Cortex of kidney (tissue), 1 donor: ENCODE measurements around the gene BACE2.
"Not testable (repeated sequence)": the region's sequence is repeated elsewhere in the genome, so short reads cannot be mapped to it uniquely, and the experiment has no call there.

ENCODE experiments used
- DNase-seq: peaks from one replicate; lab custom pipeline; 2025; lab: John Stamatoyannopoulos, UW

The BACE2 gene

GRCh38 chr21:41185802-41186201 is 17.8 kb downstream of the BACE2 start:
- no peak for DNase-seq

GRCh38 chr21:41186755-41187536 is 19.0 kb downstream of the BACE2 start:
- DNase-seq = no peak

DNA sequence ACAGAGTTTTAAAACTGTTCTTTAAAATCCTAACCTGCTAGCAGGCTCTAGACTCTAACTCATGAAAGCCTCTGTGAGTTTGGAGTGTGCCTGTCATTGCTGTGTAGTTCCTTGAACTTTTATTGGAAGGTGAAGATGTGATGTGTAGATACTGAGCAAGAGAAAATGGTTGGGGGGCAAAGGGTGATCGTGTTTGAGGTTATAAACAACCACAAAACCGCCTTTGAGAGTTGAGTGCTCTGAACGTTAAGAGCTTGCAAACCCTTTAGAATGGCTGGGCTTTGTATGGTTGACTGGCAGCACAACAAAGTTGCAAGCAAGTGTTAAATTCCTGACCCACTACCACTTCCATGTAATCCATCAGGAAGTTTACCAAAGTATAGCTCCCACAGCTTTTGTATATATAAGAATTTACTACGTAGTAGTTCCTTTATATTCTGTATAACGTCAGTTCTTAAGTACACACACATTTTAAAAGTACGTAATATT is 19.6 kb downstream of the BACE2 start:
- no peak for DNase-seq

DNA sequence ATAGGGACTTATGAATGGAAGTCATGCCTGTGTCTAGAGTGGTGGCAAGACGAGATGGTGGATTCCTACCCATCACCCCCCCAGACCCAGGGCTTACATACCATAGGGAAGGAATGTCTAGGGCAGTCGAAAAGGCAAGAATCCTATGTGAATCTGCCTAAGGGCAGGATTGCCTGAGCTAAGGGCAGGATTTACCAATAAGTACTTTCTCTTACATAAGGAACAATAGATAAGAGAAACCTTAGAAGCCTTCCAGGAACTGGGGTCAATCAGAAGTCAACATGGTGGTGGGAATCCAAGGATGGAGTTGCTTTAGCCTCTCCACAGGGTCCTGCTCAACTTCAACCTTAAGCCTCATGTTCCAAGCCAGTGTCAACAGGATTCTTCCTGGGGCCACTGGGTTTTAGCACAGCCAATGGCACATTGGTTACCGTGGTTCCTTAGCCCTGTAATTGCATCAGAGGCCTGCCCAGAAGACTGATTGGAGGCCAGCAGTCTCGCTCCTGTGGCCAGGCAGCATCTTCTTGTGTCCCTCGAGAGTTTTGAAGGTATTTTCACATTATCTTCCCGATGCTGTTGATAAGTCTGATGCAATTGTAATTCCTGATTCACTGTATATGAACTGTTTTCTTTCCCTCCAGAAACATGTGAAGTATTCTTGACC is 20.7 kb downstream of the BACE2 start:
- DNase-seq = no peak

DNA sequence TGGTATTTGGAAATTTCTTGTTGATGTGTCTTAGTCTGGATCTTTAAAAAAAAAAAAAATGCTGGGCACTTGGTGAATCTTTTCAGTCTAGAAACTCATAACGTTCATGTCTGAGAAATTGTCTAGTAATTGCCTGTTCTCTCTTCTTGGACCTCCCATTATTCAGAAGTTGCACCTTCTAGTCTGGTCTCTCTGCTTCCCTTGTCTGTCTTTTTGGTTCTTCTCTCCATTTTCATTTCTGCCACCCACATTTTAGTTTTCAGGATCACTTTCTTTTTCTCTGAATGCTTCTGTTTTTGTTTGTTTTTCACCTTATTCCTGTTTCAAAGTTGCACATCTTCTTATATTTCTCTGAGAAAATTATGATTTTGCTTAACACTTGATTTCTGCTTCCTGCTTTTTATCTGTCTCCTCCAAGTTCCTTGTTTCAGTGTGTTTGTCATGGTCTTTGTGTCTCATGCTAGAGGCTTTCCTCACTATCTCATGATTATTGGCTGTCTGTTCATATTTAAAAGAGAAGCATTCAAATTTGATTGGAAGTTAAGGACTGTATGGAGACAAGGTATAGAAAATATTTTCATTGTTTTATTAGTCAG is 21.3 kb downstream of the BACE2 start:
- no peak for DNase-seq

GRCh38 chr21:41192552-41192951 is 24.6 kb downstream of the BACE2 start:
- DNase-seq = not testable (repeated sequence)

DNA sequence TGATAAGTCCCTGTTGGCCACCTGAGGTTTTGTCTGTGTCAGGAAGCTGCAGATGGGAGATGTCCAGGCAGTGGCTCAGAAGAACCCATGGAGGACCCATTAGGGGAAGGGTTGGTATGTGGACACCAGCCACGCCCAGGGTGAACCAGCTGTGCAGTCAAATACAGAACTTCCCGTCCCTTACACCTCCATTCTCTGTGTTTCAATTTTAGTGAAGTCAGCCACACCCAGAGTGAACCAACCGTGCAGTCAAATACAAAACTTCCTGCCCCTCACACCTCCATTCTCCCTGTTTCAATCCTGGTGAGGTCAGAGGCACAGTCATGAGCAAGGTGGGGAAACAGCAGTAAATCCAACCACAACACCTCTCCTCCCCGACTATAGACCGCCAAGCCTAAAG is 27.4 kb downstream of the BACE2 start:
- no peak for DNase-seq

- DNase-seq = no peak
Measured at GRCh38 chr21:41196993-41197392, 29.0 kb downstream of the BACE2 start.

GRCh38 chr21:41197582-41197981 is 29.6 kb downstream of the BACE2 start:
- DNase-seq = no peak

- not testable (repeated sequence) for DNase-seq
Measured at GRCh38 chr21:41198647-41199046, 30.7 kb downstream of the BACE2 start.

DNA sequence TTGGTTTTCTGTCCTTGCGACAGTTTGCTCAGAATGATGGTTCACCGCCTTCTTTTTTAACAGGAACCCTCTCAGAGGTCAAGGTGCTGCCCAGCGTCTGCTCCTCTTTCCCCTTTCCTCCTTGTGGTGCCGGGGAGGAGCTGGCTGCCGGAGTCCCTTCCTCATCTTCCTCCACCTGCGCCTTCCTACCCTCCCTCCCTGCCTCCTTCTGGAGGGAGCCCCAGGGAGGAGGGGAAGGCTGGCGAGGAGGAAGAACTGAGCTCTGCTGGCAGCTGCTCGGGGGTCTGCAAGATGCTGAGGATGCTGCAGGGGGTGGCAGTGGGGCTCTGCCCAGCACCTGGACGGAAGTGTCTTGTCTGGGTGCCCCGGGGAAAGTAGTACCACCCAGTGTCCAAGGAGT is 31.2 kb downstream of the BACE2 start:
- no peak for DNase-seq

- DNase-seq = no peak
Measured at GRCh38 chr21:41199588-41199987, 31.6 kb downstream of the BACE2 start.

DNA sequence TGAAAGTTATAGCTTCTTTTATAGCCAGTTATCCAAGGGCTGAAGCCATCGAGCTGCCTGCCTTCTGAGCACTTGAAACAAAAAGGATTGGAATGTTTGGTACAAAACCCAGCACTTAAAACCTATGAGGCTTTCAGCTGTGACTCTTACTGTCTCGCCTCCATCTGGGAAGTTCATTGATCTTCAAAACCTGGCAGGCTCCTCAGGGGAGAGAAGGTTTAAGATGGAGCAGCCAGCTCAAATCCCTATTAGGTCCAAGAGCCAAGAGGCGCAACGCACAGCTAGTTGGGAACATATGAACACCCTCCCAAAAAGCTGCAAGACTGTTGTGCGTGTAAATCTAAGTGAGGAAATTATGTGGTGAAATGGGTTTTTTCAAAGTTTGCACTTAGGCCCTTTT is 33.4 kb downstream of the BACE2 start:
- DNase-seq = no peak

- no peak for DNase-seq
Measured at GRCh38 chr21:41204736-41205135, 36.8 kb downstream of the BACE2 start.

DNA sequence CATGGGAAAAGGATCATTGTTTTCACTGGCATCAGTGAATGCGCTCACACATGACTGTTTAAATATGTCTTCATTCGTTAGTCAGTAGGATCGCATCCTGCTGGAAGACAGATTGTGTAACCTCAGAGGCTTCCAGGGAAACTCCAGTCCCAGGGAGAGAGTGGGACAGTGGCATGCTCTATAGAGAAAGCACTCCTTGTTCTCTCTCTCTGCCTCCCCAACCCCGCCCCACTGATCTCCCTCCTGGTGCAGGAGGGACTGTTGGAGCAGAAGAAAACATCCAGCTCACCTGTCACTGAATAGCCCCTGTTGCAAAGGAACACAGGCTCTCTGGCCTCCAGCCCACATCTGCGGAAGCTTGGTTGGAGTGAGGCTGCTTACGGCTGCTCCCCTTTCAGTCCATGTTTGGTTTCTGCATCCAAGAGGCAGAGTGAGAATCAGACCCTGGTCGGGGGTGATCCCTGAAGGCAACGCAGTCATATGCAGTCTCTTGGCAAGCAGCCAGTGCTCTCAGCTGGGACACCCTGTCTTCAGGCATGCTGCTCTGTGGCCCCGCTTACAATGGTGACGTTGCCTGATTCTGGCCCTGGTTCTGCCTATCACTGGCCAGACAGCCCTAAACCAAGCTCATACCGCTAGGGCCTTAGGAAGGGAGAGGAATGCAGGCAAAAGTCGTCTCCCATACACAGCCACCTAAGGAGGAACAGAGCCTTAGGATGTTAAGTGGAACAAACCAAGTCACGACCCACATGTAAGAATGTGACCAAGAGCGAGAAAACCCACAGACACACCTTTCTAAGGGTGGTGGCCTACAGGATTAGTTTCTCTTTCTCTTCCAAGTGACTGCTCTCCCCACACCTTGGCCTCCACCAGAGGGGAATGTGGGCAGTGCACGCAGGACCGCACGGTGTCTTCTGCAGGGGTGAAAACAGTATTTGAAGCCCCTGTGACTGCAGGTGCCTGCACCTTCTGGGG is 39.7 kb downstream of the BACE2 start:
- DNase-seq = no peak

GRCh38 chr21:41208376-41208763 is 40.4 kb downstream of the BACE2 start:
- no peak for DNase-seq

GRCh38 chr21:41209016-41209619 is 41.2 kb downstream of the BACE2 start:
- no peak for DNase-seq

- DNase-seq = no peak
Measured at GRCh38 chr21:41210426-41211059, 42.6 kb downstream of the BACE2 start.

DNA sequence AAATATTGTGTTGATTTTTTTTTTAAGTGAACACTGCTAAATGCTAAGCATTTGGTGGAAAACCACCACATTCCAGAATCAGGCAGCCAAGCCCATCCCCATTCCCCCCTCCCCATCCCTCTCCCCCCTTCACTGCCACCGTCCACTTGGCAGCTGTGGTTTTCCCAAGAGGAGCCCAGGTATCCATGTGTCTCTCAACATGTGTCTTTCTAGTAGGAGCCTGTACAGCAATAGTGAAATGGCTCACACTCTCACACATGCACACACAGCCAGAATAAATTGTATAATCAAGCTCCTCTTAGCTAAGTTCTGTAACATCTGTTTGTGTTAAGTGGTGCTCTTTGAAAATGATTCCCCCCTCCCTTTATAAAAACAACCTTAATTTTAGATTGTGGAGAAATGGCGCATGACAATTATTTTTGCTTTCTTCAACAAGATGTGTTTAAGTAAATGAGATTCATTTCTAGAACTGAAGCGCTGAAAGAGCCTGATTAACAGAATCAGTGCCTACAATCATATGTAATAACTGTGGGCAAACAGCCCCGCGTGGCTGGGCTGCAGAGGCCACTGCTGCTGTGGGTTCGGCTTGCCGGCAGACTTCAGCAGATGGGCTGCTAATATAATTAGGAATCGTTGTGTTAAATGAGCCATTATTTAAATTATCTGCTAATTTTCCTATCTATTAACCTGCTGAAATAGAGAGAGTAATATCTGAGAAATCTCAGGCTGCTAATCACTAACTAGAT is 43.3 kb downstream of the BACE2 start:
- no peak for DNase-seq

GRCh38 chr21:41213021-41213420 is 45.1 kb downstream of the BACE2 start:
- no peak for DNase-seq
